Eye (tissue), 1 donor: Measurements from ENCODE around the gene GFPT2.

ENCODE experiments used
- DNase-seq: peaks from one replicate; pipeline ENCODE4 v3.0.0-alpha.2; 2015

The GFPT2 gene

GRCh38 chr5:180271221-180271620 lies 81.9 kb downstream of the GFPT2 start:
- DNase-seq, result no peak

GRCh38 chr5:180259260-180259611 lies 93.9 kb downstream of the GFPT2 start:
- DNase-seq, result no peak

GRCh38 chr5:180253036-180253824 lies 99.9 kb downstream of the GFPT2 start:
- DNase-seq, result no peak

- no peak for DNase-seq
These were observed 101.2 kb downstream of the GFPT2 start for GRCh38 chr5:180251887-180252286.

- DNase-seq, result no peak
These were observed 102.0 kb downstream of the GFPT2 start for GRCh38 chr5:180251141-180251540.
